Neural cell (in vitro differentiated cells): ENCODE data around the gene SERTAD3. TPM values are rescaled to one million over a fixed set of nuclear protein-coding genes. Genes with fewer than 3 reads are reported as not detected.

Experiments used
- H2AFZ ChIP-seq: fragments of 200-600, 300-800 bp; sonication (generic), shearing (Covaris generic); 2 replicates; pipeline ENCODE4 v1.6.0; 2014; ENCODE audit warnings: low read depth, mild to moderate bottlenecking, antibody characterized with exemption, low read length, moderate library complexity
- H3F3A ChIP-seq: fragments of 200-600 bp; shearing (Covaris generic); 2 replicates; pipeline ENCODE4 v1.6.1; 2016; ENCODE audit warnings: mild to moderate bottlenecking, moderate library complexity, mixed read lengths, antibody characterized with exemption, low read length; ENCODE audit not compliant: insufficient read depth, poor library complexity, severe bottlenecking
- H3K27ac ChIP-seq: fragments of 200-600, 300-800 bp; sonication (generic), shearing (Covaris generic); 2 replicates; pipeline ENCODE4 v1.5.1; 2014; ENCODE audit warnings: mild to moderate bottlenecking, low read length, moderate library complexity
- H3K27me3 ChIP-seq: fragments of 300-800, 200-600 bp; sonication (generic), shearing (Covaris generic); 2 replicates; pipeline ENCODE4 v1.6.0; 2014; ENCODE audit warnings: mild to moderate bottlenecking, low read depth, low read length, moderate library complexity; ENCODE audit not compliant: insufficient read depth
- H3K36me3 ChIP-seq: fragments of 300-800, 200-600 bp; sonication (generic), shearing (Covaris generic); 2 replicates; pipeline ENCODE4 v1.5.1; 2014; ENCODE audit warnings: mild to moderate bottlenecking, antibody characterized with exemption, low read length, moderate library complexity; ENCODE audit not compliant: insufficient read depth
- H3K4me2 ChIP-seq: fragments of 300-800, 200-600 bp; sonication (generic), shearing (Covaris generic); 2 replicates; pipeline ENCODE4 v1.6.0; 2014; ENCODE audit warnings: mild to moderate bottlenecking, low read length
- H3K4me3 ChIP-seq: fragments of 300-800, 200-600 bp; sonication (generic), shearing (Covaris generic); 2 replicates; pipeline ENCODE4 v1.5.1; 2014; ENCODE audit warnings: mild to moderate bottlenecking, low read length, moderate library complexity
- H3K79me2 ChIP-seq: fragments of 200-600 bp; shearing (Covaris generic); replicated peaks from 2 replicates; pipeline ENCODE4 v1.6.0; 2014; ENCODE audit warnings: mild to moderate bottlenecking, low read length, moderate library complexity; ENCODE audit not compliant: insufficient read depth
- H3K9ac ChIP-seq: fragments of 300-800, 200-600 bp; sonication (generic), shearing (Covaris generic); 2 replicates; pipeline ENCODE4 v1.6.1; 2016; ENCODE audit warnings: mild to moderate bottlenecking, low read length, mixed read lengths
- H3K9me2 ChIP-seq: fragments of 200-600 bp; shearing (Covaris generic); 2 replicates; pipeline ENCODE4 v1.6.1; 2016; ENCODE audit warnings: mild to moderate bottlenecking, low read length, mixed read lengths; ENCODE audit not compliant: insufficient read depth
- H3K9me3 ChIP-seq: fragments of 200-600, 300-800 bp; sonication (generic), shearing (Covaris generic); 2 replicates; pipeline ENCODE4 v1.6.1; 2016; ENCODE audit warnings: mild to moderate bottlenecking, mixed run types, low read length, moderate library complexity, mixed read lengths
- H4K20me1 ChIP-seq: fragments of 200-600 bp; shearing (Covaris generic); 2 replicates; pipeline ENCODE4 v1.6.1; 2016; ENCODE audit warnings: mild to moderate bottlenecking, mixed run types; ENCODE audit not compliant: insufficient read depth
- EP300 ChIP-seq: fragments of 450-650 bp; conservative IDR thresholded peaks from 2 replicates; pipeline ENCODE4 v1.6.1; 2014; ENCODE audit warnings: antibody characterized with exemption, mild to moderate bottlenecking, moderate library complexity; ENCODE audit not compliant: poor library complexity, severe bottlenecking
- EZH2 ChIP-seq: fragments of 200-600, 300-800 bp; shearing (Covaris generic), sonication (generic); IDR thresholded peaks from 2 replicates; pipeline ENCODE4 v1.6.1; 2014; ENCODE audit warnings: antibody characterized with exemption, low read length, borderline replicate concordance, mild to moderate bottlenecking; ENCODE audit not compliant: insufficient read depth, poor library complexity, severe bottlenecking
- MXI1 ChIP-seq: fragments of 450-650 bp; conservative IDR thresholded peaks from 2 replicates; pipeline ENCODE4 v1.6.1; 2014; ENCODE audit warnings: antibody characterized with exemption, mild to moderate bottlenecking; ENCODE audit not compliant: poor library complexity, severe bottlenecking
- POLR2AphosphoS5 ChIP-seq: IDR thresholded peaks from 2 replicates; pipeline ENCODE4 v1.6.1; 2012
- RAD21 ChIP-seq: fragments of 450-650 bp; conservative IDR thresholded peaks from 2 replicates; pipeline ENCODE4 v1.6.1; 2014; ENCODE audit warnings: antibody characterized with exemption, mild to moderate bottlenecking, moderate library complexity
- SMC3 ChIP-seq: fragments of 450-650 bp; conservative IDR thresholded peaks from 2 replicates; pipeline ENCODE4 v1.6.1; 2014; ENCODE audit warnings: antibody characterized with exemption, mild to moderate bottlenecking, moderate library complexity; ENCODE audit not compliant: poor library complexity
- TAF1 ChIP-seq: IDR thresholded peaks from 2 replicates; pipeline ENCODE4 v1.6.1; 2012; ENCODE audit warnings: low read depth
- polyA plus RNA-seq: library from polyadenylated mRNA; depleted of rRNA; stranded (reverse); fragments of >200 nt; gene quantifications from 2 replicates; pipeline ENCODE4 v1.2.3, GENCODE V29; 2014
- TF ChIP-seq, protein P1 (sequence below): IDR thresholded peaks from 2 replicates; pipeline ENCODE4 v1.6.1; 2012; ENCODE audit warnings: borderline replicate concordance
- TF ChIP-seq, protein P2 (sequence below): fragments of 450-650 bp; IDR thresholded peaks from 2 replicates; pipeline ENCODE4 v1.5.1; 2014; ENCODE audit warnings: antibody characterized with exemption, mild to moderate bottlenecking, moderate library complexity; ENCODE audit not compliant: poor library complexity, severe bottlenecking

The SERTAD3 gene
- polyA plus RNA-seq, 1 donor from 2014 or later, result 7.6 TPM

DNA sequence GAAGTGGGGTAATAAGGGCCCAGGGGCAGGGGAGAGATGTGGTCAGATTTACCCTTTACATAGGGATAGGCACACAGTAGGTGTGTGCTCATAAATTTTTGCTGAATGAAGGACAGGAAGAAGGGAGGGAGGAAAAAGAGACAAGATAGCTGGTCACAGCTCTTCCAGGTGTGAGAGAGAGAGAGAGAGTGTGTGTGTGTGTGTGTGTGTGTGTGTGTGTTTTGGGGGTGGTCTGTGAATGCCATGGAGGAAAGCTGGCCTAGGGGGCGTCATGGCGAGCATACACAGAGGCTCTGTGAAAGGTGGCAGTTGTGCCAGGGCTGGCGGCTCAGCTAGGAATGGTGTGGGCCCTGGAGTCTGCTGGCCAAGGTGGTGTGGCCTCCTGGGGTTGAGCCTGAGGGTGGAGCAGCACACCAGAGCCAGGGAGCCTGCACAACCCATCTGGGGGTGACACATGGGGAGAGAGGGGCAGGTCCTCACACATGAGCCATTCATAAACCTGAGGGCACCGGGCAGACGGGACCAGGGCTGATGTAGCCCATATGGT is 25.0 kb downstream of the SERTAD3 start:
- Histone ChIP-seq H2AFZ (no peak overlapping the region), H3K9me3 (no peaks in the 10 kb centered on the region), H3K27ac (no peak overlapping the region), H3K36me3 (no peaks in the 10 kb centered on the region), H3K4me2 (no peak overlapping the region), H3K79me2 (no peaks in the 10 kb centered on the region), H3F3A (no peaks in the 10 kb centered on the region), H3K27me3 (no peaks in the 10 kb centered on the region), H3K9ac (no peak overlapping the region), H4K20me1 (no peaks in the 10 kb centered on the region), H3K4me3 (no peak overlapping the region), H3K9me2 (no peaks in the 10 kb centered on the region)
- TF ChIP-seq TAF1 (no peak), RAD21 (no peak), POLR2AphosphoS5 (no peak)
- TF ChIP-seq, protein P1, sequence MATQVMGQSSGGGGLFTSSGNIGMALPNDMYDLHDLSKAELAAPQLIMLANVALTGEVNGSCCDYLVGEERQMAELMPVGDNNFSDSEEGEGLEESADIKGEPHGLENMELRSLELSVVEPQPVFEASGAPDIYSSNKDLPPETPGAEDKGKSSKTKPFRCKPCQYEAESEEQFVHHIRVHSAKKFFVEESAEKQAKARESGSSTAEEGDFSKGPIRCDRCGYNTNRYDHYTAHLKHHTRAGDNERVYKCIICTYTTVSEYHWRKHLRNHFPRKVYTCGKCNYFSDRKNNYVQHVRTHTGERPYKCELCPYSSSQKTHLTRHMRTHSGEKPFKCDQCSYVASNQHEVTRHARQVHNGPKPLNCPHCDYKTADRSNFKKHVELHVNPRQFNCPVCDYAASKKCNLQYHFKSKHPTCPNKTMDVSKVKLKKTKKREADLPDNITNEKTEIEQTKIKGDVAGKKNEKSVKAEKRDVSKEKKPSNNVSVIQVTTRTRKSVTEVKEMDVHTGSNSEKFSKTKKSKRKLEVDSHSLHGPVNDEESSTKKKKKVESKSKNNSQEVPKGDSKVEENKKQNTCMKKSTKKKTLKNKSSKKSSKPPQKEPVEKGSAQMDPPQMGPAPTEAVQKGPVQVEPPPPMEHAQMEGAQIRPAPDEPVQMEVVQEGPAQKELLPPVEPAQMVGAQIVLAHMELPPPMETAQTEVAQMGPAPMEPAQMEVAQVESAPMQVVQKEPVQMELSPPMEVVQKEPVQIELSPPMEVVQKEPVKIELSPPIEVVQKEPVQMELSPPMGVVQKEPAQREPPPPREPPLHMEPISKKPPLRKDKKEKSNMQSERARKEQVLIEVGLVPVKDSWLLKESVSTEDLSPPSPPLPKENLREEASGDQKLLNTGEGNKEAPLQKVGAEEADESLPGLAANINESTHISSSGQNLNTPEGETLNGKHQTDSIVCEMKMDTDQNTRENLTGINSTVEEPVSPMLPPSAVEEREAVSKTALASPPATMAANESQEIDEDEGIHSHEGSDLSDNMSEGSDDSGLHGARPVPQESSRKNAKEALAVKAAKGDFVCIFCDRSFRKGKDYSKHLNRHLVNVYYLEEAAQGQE, result no peak

DNA sequence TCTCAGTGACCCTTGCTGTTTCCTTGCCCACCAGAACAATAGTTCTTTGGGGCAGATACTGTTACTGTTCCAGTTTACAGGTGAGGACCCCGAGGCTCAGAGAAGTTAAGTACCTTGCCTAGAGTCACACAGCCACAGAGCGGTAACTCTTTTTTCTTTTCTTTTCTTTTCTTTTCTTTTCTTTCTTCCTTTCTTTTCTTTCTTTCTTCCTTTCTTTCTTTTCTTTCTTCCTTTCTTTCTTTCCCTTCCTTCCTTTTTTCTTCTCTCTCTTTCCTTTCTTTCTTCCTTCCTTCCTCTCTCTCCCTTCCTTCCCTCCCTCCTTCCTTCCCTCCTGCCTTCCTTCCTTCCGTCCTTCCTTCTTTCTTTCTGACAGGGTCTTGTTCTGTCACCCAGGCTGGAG is 26.1 kb downstream of the SERTAD3 start:
- Histone ChIP-seq H3K27ac (no peak overlapping the region), H3K9me2 (no peaks in the 10 kb centered on the region), H3K36me3 (no peaks in the 10 kb centered on the region), H3K9ac (no peak overlapping the region), H3K27me3 (no peaks in the 10 kb centered on the region), H3F3A (no peaks in the 10 kb centered on the region), H3K4me2 (no peak overlapping the region), H3K9me3 (no peaks in the 10 kb centered on the region), H3K4me3 (no peak overlapping the region), H2AFZ (no peak overlapping the region), H4K20me1 (no peaks in the 10 kb centered on the region), H3K79me2 (no peaks in the 10 kb centered on the region)
- TF ChIP-seq SMC3 (no peak), POLR2AphosphoS5 (no peak), EZH2 (no peak), TAF1 (no peak), RAD21 (no peak), MXI1 (no peak), EP300 (no peak)
- TF ChIP-seq, protein P2, sequence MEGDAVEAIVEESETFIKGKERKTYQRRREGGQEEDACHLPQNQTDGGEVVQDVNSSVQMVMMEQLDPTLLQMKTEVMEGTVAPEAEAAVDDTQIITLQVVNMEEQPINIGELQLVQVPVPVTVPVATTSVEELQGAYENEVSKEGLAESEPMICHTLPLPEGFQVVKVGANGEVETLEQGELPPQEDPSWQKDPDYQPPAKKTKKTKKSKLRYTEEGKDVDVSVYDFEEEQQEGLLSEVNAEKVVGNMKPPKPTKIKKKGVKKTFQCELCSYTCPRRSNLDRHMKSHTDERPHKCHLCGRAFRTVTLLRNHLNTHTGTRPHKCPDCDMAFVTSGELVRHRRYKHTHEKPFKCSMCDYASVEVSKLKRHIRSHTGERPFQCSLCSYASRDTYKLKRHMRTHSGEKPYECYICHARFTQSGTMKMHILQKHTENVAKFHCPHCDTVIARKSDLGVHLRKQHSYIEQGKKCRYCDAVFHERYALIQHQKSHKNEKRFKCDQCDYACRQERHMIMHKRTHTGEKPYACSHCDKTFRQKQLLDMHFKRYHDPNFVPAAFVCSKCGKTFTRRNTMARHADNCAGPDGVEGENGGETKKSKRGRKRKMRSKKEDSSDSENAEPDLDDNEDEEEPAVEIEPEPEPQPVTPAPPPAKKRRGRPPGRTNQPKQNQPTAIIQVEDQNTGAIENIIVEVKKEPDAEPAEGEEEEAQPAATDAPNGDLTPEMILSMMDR, result no peak
- TF ChIP-seq, protein P1, result no peak
